HG02938 (cell line): Measurements from ENCODE around the gene GLG1.
"Not testable (repeated sequence)": the region's sequence is repeated elsewhere in the genome, so short reads cannot be mapped to it uniquely, and the experiment has no call there.

Source experiments
- ATAC-seq: cut with Tn5 transposase; IDR thresholded peaks from one replicate; pipeline ENCODE4 v1.9.1; 2021; ENCODE audit warnings: mild to moderate bottlenecking, moderate library complexity; ENCODE audit not compliant: unreplicated experiment

The GLG1 gene

GRCh38 chr16:74606521-74607309, at the start of gene GLG1:
GLG1 (minus strand) TSS chr16:74607114; CDS start chr16:74607094, 20 bp downstream.
- peak; percentile 93 for ATAC-seq

- no peak for ATAC-seq
Measured at GRCh38 chr16:74654536-74655050, 47.7 kb upstream of the GLG1 start.

GRCh38 chr16:74652883-74653282, 46.0 kb upstream of the GLG1 start:
- not testable (repeated sequence) for ATAC-seq

GRCh38 chr16:74652249-74652648, 45.3 kb upstream of the GLG1 start:
- no peak for ATAC-seq

GRCh38 chr16:74651841-74652240, 44.9 kb upstream of the GLG1 start:
- no peak for ATAC-seq

- ATAC-seq: no peak
Measured at GRCh38 chr16:74650966-74651567, 44.2 kb upstream of the GLG1 start.

GRCh38 chr16:74649839-74650504, 43.1 kb upstream of the GLG1 start:
- ATAC-seq: no peak

- no peak for ATAC-seq
Measured at GRCh38 chr16:74641969-74642368, 35.1 kb upstream of the GLG1 start.

- ATAC-seq: no peak
Measured at GRCh38 chr16:74637742-74638453, 31.0 kb upstream of the GLG1 start.

GRCh38 chr16:74635303-74635702, 28.4 kb upstream of the GLG1 start:
- ATAC-seq: no peak

GRCh38 chr16:74633686-74634085, 26.8 kb upstream of the GLG1 start:
- ATAC-seq: no peak

GRCh38 chr16:74627506-74628220, 20.7 kb upstream of the GLG1 start:
- ATAC-seq: no peak

- no peak for ATAC-seq
Measured at GRCh38 chr16:74626741-74627416, 20.0 kb upstream of the GLG1 start.

GRCh38 chr16:74625500-74626350, 18.8 kb upstream of the GLG1 start:
- ATAC-seq: no peak

GRCh38 chr16:74623839-74624235, 16.9 kb upstream of the GLG1 start:
- ATAC-seq: no peak

GRCh38 chr16:74623214-74623838, 16.4 kb upstream of the GLG1 start:
- no peak for ATAC-seq

- no peak for ATAC-seq
Measured at GRCh38 chr16:74622005-74622404, 15.1 kb upstream of the GLG1 start.

GRCh38 chr16:74617206-74617788, 10.4 kb upstream of the GLG1 start:
- no peak for ATAC-seq
